ENCODE measurements around the gene HTRA3.

The HTRA3 gene

GRCh38 chr4:8270418-8270771 is 841 bp downstream of the HTRA3 start:
- no peak for DNase-seq

- no peak for DNase-seq
These were observed 1.6 kb downstream of the HTRA3 start for GRCh38 chr4:8270912-8271815.

GRCh38 chr4:8271821-8272220 is 2.3 kb downstream of the HTRA3 start:
- no peak for DNase-seq

GRCh38 chr4:8272472-8273428 is 3.2 kb downstream of the HTRA3 start:
- DNase-seq, result no peak

- DNase-seq, result no peak
These were observed 3.9 kb downstream of the HTRA3 start for GRCh38 chr4:8273450-8273849.

- DNase-seq, result no peak
These were observed 4.6 kb downstream of the HTRA3 start for GRCh38 chr4:8274066-8274652.

GRCh38 chr4:8274765-8275547 is 5.4 kb downstream of the HTRA3 start:
- no peak for DNase-seq

GRCh38 chr4:8275548-8275910 is 6.0 kb downstream of the HTRA3 start:
- DNase-seq, result no peak

GRCh38 chr4:8276358-8277240 is 7.0 kb downstream of the HTRA3 start:
- no peak for DNase-seq

- DNase-seq, result no peak
These were observed 7.9 kb downstream of the HTRA3 start for GRCh38 chr4:8277356-8278008.

- no peak for DNase-seq
These were observed 8.4 kb downstream of the HTRA3 start for GRCh38 chr4:8278009-8278395.

GRCh38 chr4:8278421-8279287 is 9.1 kb downstream of the HTRA3 start:
- no peak for DNase-seq

- no peak for DNase-seq
These were observed 10.0 kb downstream of the HTRA3 start for GRCh38 chr4:8279321-8280157.

GRCh38 chr4:8280158-8280875 is 10.8 kb downstream of the HTRA3 start:
- no peak for DNase-seq

- no peak for DNase-seq
These were observed 11.4 kb downstream of the HTRA3 start for GRCh38 chr4:8280876-8281440.

- no peak for DNase-seq
These were observed 12.1 kb downstream of the HTRA3 start for GRCh38 chr4:8281519-8282133.

GRCh38 chr4:8282134-8282641 is 12.6 kb downstream of the HTRA3 start:
- DNase-seq, result no peak

Measured in activated T-cell treated with anti-CD3 and anti-CD28 coated beads, Interleukin-2, amount 50 U/mL, for 1 hour (primary cell).